ENCODE data around the gene UBXN11.

UBXN11 gene

GRCh38 chr1:26259005-26259404, 47.4 kb downstream of the UBXN11 start:
- Histone ChIP-seq H3K36me3 (ENCODE audit: insufficient read depth, low read length) (peaks cover 92% of the 10 kb centered on the region), H3K9me3 (ENCODE audit: insufficient read depth, low read depth, low read length) (no peaks in the 10 kb centered on the region), H3K4me1 (ENCODE audit: insufficient read depth, low read length, poor library complexity, severe bottlenecking) (no peaks in the 10 kb centered on the region), H2AFZ (ENCODE audit: low read length) (no peak overlapping the region), H3K9ac (ENCODE audit: low read depth, low read length, poor library complexity, severe bottlenecking) (no peak overlapping the region), H3K79me2 (ENCODE audit: insufficient read depth, low read length) (peaks cover 29% of the 10 kb centered on the region), H4K20me1 (ENCODE audit: insufficient read depth, low read length, poor library complexity, severe bottlenecking) (peaks cover 25% of the 10 kb centered on the region), H3K4me3 (ENCODE audit: low read length, poor library complexity, severe bottlenecking) (no peak overlapping the region), H3K9me2 (replicated peaks; ENCODE audit: low read depth, low read length) (no peaks in the 10 kb centered on the region), H3K27me3 (ENCODE audit: insufficient read depth, low read length, poor library complexity, severe bottlenecking) (no peaks in the 10 kb centered on the region), H3F3A (ENCODE audit: low read depth) (no peaks in the 10 kb centered on the region), H3K4me2 (ENCODE audit: low read depth, low read length, poor library complexity, severe bottlenecking) (no peak overlapping the region)
- no peak for TF ChIP-seq CTCF (conservative IDR thresholded peaks at IDR 0.05; ENCODE audit: low read length)
- no peak for TF ChIP-seq EZH2phosphoT487 (IDR thresholded peaks at IDR 0.05; ENCODE audit: borderline replicate concordance)

GRCh38 chr1:26257222-26257621, 49.2 kb downstream of the UBXN11 start:
- Histone ChIP-seq H4K20me1 (ENCODE audit: insufficient read depth, low read length, poor library complexity, severe bottlenecking) (peaks cover 28% of the 10 kb centered on the region), H3K9me2 (replicated peaks; ENCODE audit: low read depth, low read length) (no peaks in the 10 kb centered on the region), H3K27me3 (ENCODE audit: insufficient read depth, low read length, poor library complexity, severe bottlenecking) (no peaks in the 10 kb centered on the region), H3K4me2 (ENCODE audit: low read depth, low read length, poor library complexity, severe bottlenecking) (no peak overlapping the region), H3K36me3 (ENCODE audit: insufficient read depth, low read length) (peaks cover 89% of the 10 kb centered on the region), H2AFZ (ENCODE audit: low read length) (no peak overlapping the region), H3K9me3 (ENCODE audit: insufficient read depth, low read depth, low read length) (no peaks in the 10 kb centered on the region), H3K9ac (ENCODE audit: low read depth, low read length, poor library complexity, severe bottlenecking) (no peak overlapping the region), H3K4me1 (ENCODE audit: insufficient read depth, low read length, poor library complexity, severe bottlenecking) (no peaks in the 10 kb centered on the region), H3F3A (ENCODE audit: low read depth) (no peaks in the 10 kb centered on the region), H3K79me2 (ENCODE audit: insufficient read depth, low read length) (peaks cover 41% of the 10 kb centered on the region), H3K4me3 (ENCODE audit: low read length, poor library complexity, severe bottlenecking) (no peak overlapping the region)
- no peak for TF ChIP-seq CTCF (conservative IDR thresholded peaks at IDR 0.05; ENCODE audit: low read length)
- TF ChIP-seq EZH2phosphoT487 (IDR thresholded peaks at IDR 0.05; ENCODE audit: borderline replicate concordance): no peak

GRCh38 chr1:26254404-26254803, 52.0 kb downstream of the UBXN11 start:
- H2AFZ ChIP-seq (ENCODE audit: low read length): no peak overlapping the region
- TF ChIP-seq EZH2phosphoT487 (IDR thresholded peaks at IDR 0.05; ENCODE audit: borderline replicate concordance) (no peak), CTCF (conservative IDR thresholded peaks at IDR 0.05; ENCODE audit: low read length) (no peak)
- H3K9me3 ChIP-seq (ENCODE audit: insufficient read depth, low read depth, low read length): no peaks in the 10 kb centered on the region
- no peak overlapping the region for H3K9ac ChIP-seq (ENCODE audit: low read depth, low read length, poor library complexity, severe bottlenecking)
- H3K4me1 ChIP-seq (ENCODE audit: insufficient read depth, low read length, poor library complexity, severe bottlenecking): no peaks in the 10 kb centered on the region
- H3K9me2 ChIP-seq (replicated peaks; ENCODE audit: low read depth, low read length): no peaks in the 10 kb centered on the region
- no peak overlapping the region for H3K4me2 ChIP-seq (ENCODE audit: low read depth, low read length, poor library complexity, severe bottlenecking)
- no peaks in the 10 kb centered on the region for H3F3A ChIP-seq (ENCODE audit: low read depth)
- H3K27me3 ChIP-seq (ENCODE audit: insufficient read depth, low read length, poor library complexity, severe bottlenecking): no peaks in the 10 kb centered on the region
- H3K36me3 ChIP-seq (ENCODE audit: insufficient read depth, low read length): peaks cover 89% of the 10 kb centered on the region
- H3K4me3 ChIP-seq (ENCODE audit: low read length, poor library complexity, severe bottlenecking): no peak overlapping the region
- H3K79me2 ChIP-seq (ENCODE audit: insufficient read depth, low read length): peaks cover 63% of the 10 kb centered on the region
- peaks cover 33% of the 10 kb centered on the region for H4K20me1 ChIP-seq (ENCODE audit: insufficient read depth, low read length, poor library complexity, severe bottlenecking)

Measured in Loucy (cell line).